ENCODE data around the gene TENM3.

Gene TENM3

DNA sequence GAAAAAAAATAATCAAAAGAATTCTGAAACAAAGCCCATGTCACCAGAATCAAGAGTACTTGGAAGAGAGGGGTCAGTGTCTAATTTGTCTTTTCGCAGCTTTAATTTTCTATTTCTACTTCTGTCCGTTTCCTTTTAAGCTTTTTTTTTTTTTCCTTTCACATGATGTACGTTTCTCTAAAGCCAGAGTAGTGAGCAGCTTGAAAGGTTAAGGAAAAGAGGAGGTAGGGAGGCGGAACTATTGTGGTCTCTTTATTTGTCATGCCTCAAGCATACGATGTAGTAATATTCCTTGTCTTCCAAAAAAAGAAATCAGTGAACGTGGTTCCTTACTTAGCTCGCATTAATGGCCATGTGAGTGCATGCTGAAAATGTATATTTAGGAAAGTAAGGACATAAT, 311.5 kb downstream of the TENM3 start:
- TF ChIP-seq, protein P1, sequence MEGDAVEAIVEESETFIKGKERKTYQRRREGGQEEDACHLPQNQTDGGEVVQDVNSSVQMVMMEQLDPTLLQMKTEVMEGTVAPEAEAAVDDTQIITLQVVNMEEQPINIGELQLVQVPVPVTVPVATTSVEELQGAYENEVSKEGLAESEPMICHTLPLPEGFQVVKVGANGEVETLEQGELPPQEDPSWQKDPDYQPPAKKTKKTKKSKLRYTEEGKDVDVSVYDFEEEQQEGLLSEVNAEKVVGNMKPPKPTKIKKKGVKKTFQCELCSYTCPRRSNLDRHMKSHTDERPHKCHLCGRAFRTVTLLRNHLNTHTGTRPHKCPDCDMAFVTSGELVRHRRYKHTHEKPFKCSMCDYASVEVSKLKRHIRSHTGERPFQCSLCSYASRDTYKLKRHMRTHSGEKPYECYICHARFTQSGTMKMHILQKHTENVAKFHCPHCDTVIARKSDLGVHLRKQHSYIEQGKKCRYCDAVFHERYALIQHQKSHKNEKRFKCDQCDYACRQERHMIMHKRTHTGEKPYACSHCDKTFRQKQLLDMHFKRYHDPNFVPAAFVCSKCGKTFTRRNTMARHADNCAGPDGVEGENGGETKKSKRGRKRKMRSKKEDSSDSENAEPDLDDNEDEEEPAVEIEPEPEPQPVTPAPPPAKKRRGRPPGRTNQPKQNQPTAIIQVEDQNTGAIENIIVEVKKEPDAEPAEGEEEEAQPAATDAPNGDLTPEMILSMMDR (IDR thresholded peaks at IDR 0.05; ENCODE audit: control insufficient read depth, insufficient read depth, low read depth, low read length, missing control alignments), result no peak
- DNase-seq (ENCODE audit: low read depth), result peak; percentile 35
- H3K4me3 ChIP-seq (ENCODE audit: control insufficient read depth, low read depth, low read length), result peak overlapping the region; percentile 23

DNA sequence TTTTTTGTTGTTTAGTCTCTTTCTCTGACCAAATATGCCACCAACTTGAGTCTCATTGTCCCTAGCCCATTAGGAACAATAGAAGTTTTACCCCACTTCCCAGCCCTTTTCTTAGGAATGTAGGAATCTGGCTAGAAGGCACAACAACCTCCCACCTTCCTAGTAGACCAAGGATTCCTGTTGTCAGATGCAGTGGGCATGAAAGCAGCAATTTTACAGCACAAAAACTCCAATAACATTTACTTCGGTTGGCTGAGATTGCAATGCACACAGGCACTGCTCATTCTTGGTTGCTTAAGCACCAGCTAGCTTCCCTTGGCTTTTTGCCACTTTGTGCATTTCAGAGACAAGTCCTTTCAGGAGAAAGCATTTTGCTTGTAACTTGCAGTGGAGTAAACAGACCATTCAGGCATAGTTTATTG, 312.8 kb downstream of the TENM3 start:
- peak; percentile 77 for DNase-seq (ENCODE audit: low read depth)
- no peak overlapping the region for H3K4me3 ChIP-seq (ENCODE audit: control insufficient read depth, low read depth, low read length)
- TF ChIP-seq, protein P1 (IDR thresholded peaks at IDR 0.05; ENCODE audit: control insufficient read depth, insufficient read depth, low read depth, low read length, missing control alignments), result no peak

DNA sequence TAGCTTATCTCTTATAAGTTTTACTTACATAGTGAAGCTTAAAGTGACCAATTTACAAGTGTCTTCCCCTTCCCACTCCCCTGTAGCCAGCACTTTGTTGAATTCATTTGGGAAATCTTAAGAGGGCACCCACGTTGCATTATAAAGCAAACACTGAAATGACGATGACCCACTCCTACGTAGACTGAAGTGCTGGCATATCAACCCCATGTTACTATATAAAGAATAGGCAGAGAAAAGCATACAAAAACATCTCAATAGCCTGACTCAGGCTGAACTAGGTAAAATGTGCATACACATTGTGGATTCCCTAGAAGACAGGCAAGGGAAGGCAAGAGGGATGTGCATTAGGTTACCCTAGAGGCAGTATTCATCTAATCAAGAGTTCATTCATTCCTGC, 313.4 kb downstream of the TENM3 start:
- TF ChIP-seq, protein P1 (IDR thresholded peaks at IDR 0.05; ENCODE audit: control insufficient read depth, insufficient read depth, low read depth, low read length, missing control alignments), result no peak
- no peak overlapping the region for H3K4me3 ChIP-seq (ENCODE audit: control insufficient read depth, low read depth, low read length)

DNA sequence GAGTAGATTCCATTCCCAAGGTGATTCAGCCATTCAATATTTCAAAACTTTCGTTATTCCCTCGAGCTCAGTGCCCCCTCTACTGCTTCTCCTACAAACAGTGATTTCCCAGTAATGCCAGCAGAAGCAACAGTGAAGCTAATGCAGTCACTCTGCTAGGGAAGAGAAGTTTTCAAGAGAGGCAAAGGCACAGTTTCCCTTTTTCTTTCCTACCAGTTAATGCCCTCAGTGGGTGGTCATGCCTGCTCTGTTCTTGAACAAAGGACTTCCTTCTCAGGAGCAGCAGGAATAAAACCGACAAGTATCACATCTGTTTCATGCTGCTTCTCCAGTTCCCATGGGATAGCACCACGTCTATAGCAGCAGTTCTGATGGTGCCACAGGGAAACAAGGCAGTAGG, 317.2 kb downstream of the TENM3 start:
- no peak overlapping the region for H3K4me3 ChIP-seq (ENCODE audit: control insufficient read depth, low read depth, low read length)
- DNase-seq (ENCODE audit: low read depth), result no peak
- TF ChIP-seq, protein P1 (IDR thresholded peaks at IDR 0.05; ENCODE audit: control insufficient read depth, insufficient read depth, low read depth, low read length, missing control alignments), result peak; percentile 41

More for the DNA sequence above, 313.4 kb downstream of the TENM3 start:
- DNase-seq (ENCODE audit: low read depth), result no peak

DNA sequence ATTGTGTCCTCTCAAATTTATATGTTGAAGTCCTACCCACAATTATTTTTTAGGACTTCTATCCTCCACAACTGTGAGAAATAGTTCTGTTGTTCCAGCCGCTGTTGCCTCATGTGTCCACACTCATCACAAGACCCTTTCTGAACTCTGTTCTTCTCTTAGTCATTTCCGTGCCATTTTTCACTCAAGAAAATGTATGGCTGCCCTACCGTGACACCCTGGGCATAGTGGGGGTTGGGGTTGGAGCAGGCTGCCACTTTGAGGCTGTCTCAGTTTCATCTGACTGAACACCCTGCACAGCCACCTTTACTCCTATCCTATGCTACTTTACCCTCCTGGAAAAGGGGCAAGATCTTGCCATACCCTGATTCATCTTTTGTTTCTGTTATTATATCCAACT, 319.1 kb downstream of the TENM3 start:
- DNase-seq (ENCODE audit: low read depth), result no peak
- TF ChIP-seq, protein P1 (IDR thresholded peaks at IDR 0.05; ENCODE audit: control insufficient read depth, insufficient read depth, low read depth, low read length, missing control alignments), result no peak
- no peak overlapping the region for H3K4me3 ChIP-seq (ENCODE audit: control insufficient read depth, low read depth, low read length)

DNA sequence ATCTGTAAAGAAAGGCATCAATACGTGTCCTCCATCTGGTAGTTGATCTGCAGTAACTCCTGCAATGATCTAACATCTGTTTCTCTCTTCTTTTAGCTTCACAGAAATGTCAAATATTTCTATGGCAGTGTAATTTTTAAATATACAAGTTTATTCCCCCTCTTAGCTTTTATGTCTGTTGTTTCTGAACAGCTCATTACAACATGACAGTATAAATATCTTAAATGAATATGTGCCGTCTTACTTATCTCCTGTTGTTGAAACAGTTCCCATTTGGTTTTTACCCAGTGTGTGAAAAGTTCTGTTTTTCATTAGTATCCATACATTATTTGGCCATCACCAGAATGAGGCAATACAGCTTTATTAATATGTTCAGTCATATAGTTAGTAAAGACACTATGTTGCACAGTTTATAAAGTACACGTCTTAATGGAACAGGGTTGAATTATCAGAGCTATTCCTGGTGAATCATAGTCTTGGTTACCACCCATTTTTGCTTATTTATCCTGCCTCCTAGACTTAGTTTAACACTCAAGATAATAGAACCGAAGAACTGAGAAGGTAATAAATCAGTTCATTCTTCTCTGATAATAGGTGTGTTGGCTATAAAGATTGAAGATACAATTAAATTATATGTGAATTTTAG, 321.6 kb downstream of the TENM3 start:
- DNase-seq (ENCODE audit: low read depth), result no peak
- H3K4me3 ChIP-seq (ENCODE audit: control insufficient read depth, low read depth, low read length), result no peak overlapping the region
- TF ChIP-seq, protein P1 (IDR thresholded peaks at IDR 0.05; ENCODE audit: control insufficient read depth, insufficient read depth, low read depth, low read length, missing control alignments), result no peak
